Measurements from ENCODE around the gene RSRP1. TPM values are rescaled to one million over a fixed set of nuclear protein-coding genes. Genes with fewer than 3 reads are reported as not detected.
"Not testable (repeated sequence)": the region's sequence is repeated elsewhere in the genome, so short reads cannot be mapped to it uniquely, and the experiment has no call there.

The RSRP1 gene
- total RNA-seq, 1 donor from 2014 or later, result 46.4 TPM

DNA sequence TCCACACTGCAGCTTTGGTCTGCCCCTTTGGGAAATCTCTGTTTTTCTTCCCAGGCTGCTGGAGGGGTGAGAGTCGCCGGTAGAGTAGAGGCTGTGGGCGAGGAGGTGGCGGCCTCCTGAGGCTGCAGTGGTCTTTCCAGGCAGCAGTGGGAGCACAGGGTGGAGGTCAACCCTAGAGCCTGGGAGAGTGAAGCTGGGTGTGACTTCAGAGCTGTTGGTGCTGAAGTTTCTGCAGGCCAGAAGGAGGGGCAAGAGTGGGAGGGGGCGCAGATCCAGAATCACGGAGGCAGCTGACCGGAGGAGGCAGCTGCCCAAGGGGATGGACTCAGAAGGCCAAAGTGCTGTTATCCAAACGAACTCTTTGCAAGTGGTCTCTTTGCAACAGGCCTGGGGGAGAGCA, 31.5 kb upstream of the RSRP1 start:
- not testable (repeated sequence) for H3K9me3 ChIP-seq (ENCODE audit: control insufficient read depth in 3 of 3, low read length in 3 of 3); H3K27me3 ChIP-seq (ENCODE audit: control insufficient read depth in 3 of 3, insufficient read depth in 3 of 3, low read length in 3 of 3); H3K9ac ChIP-seq (ENCODE audit: low read depth in 1 of 3, low read length in 3 of 3); H3K4me1 ChIP-seq (ENCODE audit: control insufficient read depth in 3 of 3, insufficient read depth in 3 of 3, low read length in 3 of 3); H3K4me3 ChIP-seq (ENCODE audit: low read length in 3 of 3); H3K27ac ChIP-seq (ENCODE audit: low read depth, low read length); H3K36me3 ChIP-seq (ENCODE audit: control insufficient read depth in 3 of 3, insufficient read depth in 3 of 3, low read length in 3 of 3)

DNA sequence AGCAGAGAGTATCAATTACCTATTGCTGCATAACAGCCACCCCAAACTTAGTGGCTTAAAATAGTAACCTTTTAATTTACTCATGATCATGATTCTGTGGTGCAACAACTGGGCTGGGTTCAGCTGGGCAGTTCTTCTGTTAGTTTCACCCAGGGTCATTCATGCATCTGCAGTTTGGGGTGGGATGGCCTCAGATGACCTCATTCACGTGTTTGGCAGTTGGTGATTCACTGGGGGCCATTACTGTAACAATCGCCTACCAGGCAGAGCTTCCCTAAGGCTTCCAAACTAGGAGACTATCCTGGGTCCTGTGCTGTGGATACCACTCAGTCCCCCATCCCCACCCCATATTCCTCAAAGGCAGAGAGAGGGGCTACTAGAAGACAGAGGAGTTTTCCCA, 31.1 kb upstream of the RSRP1 start:
- not testable (repeated sequence) for H3K36me3 ChIP-seq (ENCODE audit: control insufficient read depth in 3 of 3, insufficient read depth in 3 of 3, low read length in 3 of 3); H3K27ac ChIP-seq (ENCODE audit: low read depth, low read length); H3K27me3 ChIP-seq (ENCODE audit: control insufficient read depth in 3 of 3, insufficient read depth in 3 of 3, low read length in 3 of 3); H3K9me3 ChIP-seq (ENCODE audit: control insufficient read depth in 3 of 3, low read length in 3 of 3); H3K9ac ChIP-seq (ENCODE audit: low read depth in 1 of 3, low read length in 3 of 3); H3K4me3 ChIP-seq (ENCODE audit: low read length in 3 of 3); H3K4me1 ChIP-seq (ENCODE audit: control insufficient read depth in 3 of 3, insufficient read depth in 3 of 3, low read length in 3 of 3)

DNA sequence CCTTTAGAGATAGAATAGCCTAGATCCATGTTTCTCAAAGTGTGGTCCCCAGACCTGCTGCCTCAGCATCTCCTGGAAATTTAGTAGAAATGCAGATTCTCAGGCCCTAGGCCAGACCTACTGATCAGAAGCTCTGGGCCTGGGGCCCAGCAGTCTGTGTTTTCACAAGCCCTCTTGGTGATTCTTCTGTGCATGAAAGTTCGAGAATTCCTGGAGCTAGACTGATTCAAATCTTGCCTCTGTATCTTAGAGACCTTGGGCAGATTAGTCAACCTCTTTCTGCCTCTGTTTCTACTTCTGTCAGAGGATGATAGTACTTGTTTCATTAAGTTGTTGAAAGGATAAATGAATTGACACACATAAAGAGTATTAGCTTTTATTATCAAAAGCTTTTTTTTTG, 30.0 kb upstream of the RSRP1 start:
- H3K4me1 ChIP-seq (ENCODE audit: control insufficient read depth in 3 of 3, insufficient read depth in 3 of 3, low read length in 3 of 3); H3K4me3 ChIP-seq (ENCODE audit: low read length in 3 of 3); H3K36me3 ChIP-seq (ENCODE audit: control insufficient read depth in 3 of 3, insufficient read depth in 3 of 3, low read length in 3 of 3); H3K27me3 ChIP-seq (ENCODE audit: control insufficient read depth in 3 of 3, insufficient read depth in 3 of 3, low read length in 3 of 3); H3K27ac ChIP-seq (ENCODE audit: low read depth, low read length); H3K9ac ChIP-seq (ENCODE audit: low read depth in 1 of 3, low read length in 3 of 3); H3K9me3 ChIP-seq (ENCODE audit: control insufficient read depth in 3 of 3, low read length in 3 of 3): not testable (repeated sequence)

DNA sequence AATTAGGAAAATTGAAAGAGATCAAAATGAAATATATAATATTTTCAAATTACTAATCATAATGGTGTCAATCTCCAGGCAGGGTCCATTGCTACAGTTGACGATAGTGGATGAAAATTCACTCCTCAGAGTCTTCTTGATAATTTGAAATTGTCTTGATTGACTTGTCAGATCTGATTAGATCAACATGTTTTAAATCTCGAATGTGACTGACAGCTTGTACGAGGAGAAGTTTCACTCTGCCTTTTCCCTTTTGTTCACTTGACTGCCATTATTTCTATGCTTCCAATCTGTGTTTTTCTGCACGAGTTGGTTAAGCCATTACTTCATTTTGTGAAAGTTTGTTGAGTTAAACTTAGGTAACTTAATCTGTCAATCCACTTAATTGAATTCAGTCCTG, 28.4 kb upstream of the RSRP1 start:
- H3K4me1 ChIP-seq (ENCODE audit: control insufficient read depth in 3 of 3, insufficient read depth in 3 of 3, low read length in 3 of 3); H3K27me3 ChIP-seq (ENCODE audit: control insufficient read depth in 3 of 3, insufficient read depth in 3 of 3, low read length in 3 of 3); H3K9me3 ChIP-seq (ENCODE audit: control insufficient read depth in 3 of 3, low read length in 3 of 3); H3K36me3 ChIP-seq (ENCODE audit: control insufficient read depth in 3 of 3, insufficient read depth in 3 of 3, low read length in 3 of 3); H3K9ac ChIP-seq (ENCODE audit: low read depth in 1 of 3, low read length in 3 of 3); H3K27ac ChIP-seq (ENCODE audit: low read depth, low read length); H3K4me3 ChIP-seq (ENCODE audit: low read length in 3 of 3): not testable (repeated sequence)

DNA sequence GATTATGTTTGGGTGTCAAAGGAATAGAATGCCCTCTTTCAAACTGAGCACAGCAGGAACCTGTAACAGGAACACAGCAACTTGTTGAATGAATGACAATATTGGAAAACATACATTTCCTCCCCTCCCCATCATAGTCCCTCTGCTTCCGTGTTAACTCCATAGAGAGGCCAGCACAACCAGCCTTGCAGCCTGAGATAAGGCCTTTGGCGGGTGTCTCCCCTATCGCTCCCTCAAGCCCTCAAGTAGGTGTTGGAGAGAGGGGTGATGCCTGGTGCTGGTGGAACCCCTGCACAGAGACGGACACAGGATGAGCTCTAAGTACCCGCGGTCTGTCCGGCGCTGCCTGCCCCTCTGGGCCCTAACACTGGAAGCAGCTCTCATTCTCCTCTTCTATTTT, 25.0 kb upstream of the RSRP1 start, which contains the start of gene RHD:
Gene RHD, plus strand, starts transcription at position 272 of the 400 bp plus-strand sequence. Its CDS starts 39 bp downstream, at position 311.
- H3K9ac ChIP-seq (ENCODE audit: low read depth in 1 of 3, low read length in 3 of 3); H3K4me1 ChIP-seq (ENCODE audit: control insufficient read depth in 3 of 3, insufficient read depth in 3 of 3, low read length in 3 of 3); H3K9me3 ChIP-seq (ENCODE audit: control insufficient read depth in 3 of 3, low read length in 3 of 3); H3K36me3 ChIP-seq (ENCODE audit: control insufficient read depth in 3 of 3, insufficient read depth in 3 of 3, low read length in 3 of 3); H3K4me3 ChIP-seq (ENCODE audit: low read length in 3 of 3); H3K27ac ChIP-seq (ENCODE audit: low read depth, low read length); H3K27me3 ChIP-seq (ENCODE audit: control insufficient read depth in 3 of 3, insufficient read depth in 3 of 3, low read length in 3 of 3): not testable (repeated sequence)

DNA sequence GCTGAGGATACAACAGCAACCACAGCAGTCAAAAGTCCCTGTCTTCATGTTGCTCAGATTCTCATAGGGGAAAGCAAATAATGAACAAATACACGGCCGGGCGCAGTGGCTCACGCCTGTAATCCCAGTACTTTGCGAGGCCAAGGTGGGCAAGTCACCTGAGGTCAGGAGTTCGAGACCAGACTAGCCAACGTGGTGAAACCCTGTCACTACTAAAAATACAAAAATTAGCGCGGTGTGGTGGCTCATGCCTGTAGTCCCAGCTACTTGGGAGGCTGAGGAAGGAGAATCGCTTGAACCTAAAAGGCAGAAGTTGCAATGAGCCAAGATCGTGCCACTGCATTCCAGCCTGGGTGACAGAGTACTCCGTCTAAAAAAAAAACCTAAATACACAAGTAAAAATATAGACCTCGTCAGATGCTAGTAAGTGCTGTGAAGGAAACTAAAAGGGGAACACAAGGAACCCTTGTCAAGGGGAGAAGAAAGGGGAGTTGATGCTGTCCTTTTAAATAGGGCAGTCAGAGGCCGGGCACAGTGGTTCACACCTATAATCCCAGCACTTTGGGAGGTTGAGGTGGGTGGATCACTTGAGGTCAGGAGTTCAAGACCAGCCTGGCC, 21.0 kb upstream of the RSRP1 start:
- H3K27ac ChIP-seq (ENCODE audit: low read depth, low read length); H3K9me3 ChIP-seq (ENCODE audit: control insufficient read depth in 3 of 3, low read length in 3 of 3); H3K36me3 ChIP-seq (ENCODE audit: control insufficient read depth in 3 of 3, insufficient read depth in 3 of 3, low read length in 3 of 3); H3K27me3 ChIP-seq (ENCODE audit: control insufficient read depth in 3 of 3, insufficient read depth in 3 of 3, low read length in 3 of 3); H3K4me1 ChIP-seq (ENCODE audit: control insufficient read depth in 3 of 3, insufficient read depth in 3 of 3, low read length in 3 of 3): not testable (repeated sequence)
- peak overlapping the region in 1 of 3 donors; percentile 52 for H3K4me3 ChIP-seq (ENCODE audit: low read length in 3 of 3)
- H3K9ac ChIP-seq (ENCODE audit: low read depth in 1 of 3, low read length in 3 of 3), result peak overlapping the region in 1 of 3 donors; percentile 45

GRCh38 chr1:25267288-25268142, 20.3 kb upstream of the RSRP1 start:
- H3K4me3 ChIP-seq (ENCODE audit: low read length in 3 of 3), result peak overlapping the region in 1 of 3 donors; percentile 52
- not testable (repeated sequence) for H3K36me3 ChIP-seq (ENCODE audit: control insufficient read depth in 3 of 3, insufficient read depth in 3 of 3, low read length in 3 of 3); H3K4me1 ChIP-seq (ENCODE audit: control insufficient read depth in 3 of 3, insufficient read depth in 3 of 3, low read length in 3 of 3); H3K27me3 ChIP-seq (ENCODE audit: control insufficient read depth in 3 of 3, insufficient read depth in 3 of 3, low read length in 3 of 3); H3K27ac ChIP-seq (ENCODE audit: low read depth, low read length); H3K9me3 ChIP-seq (ENCODE audit: control insufficient read depth in 3 of 3, low read length in 3 of 3)
- H3K9ac ChIP-seq (ENCODE audit: low read depth in 1 of 3, low read length in 3 of 3), result peak overlapping the region in 1 of 3 donors; percentile 64

GRCh38 chr1:25266554-25267287, 19.5 kb upstream of the RSRP1 start:
- H3K9me3 ChIP-seq (ENCODE audit: control insufficient read depth in 3 of 3, low read length in 3 of 3); H3K4me1 ChIP-seq (ENCODE audit: control insufficient read depth in 3 of 3, insufficient read depth in 3 of 3, low read length in 3 of 3); H3K27me3 ChIP-seq (ENCODE audit: control insufficient read depth in 3 of 3, insufficient read depth in 3 of 3, low read length in 3 of 3); H3K36me3 ChIP-seq (ENCODE audit: control insufficient read depth in 3 of 3, insufficient read depth in 3 of 3, low read length in 3 of 3); H3K27ac ChIP-seq (ENCODE audit: low read depth, low read length): not testable (repeated sequence)
- peak overlapping the region in 1 of 3 donors; percentile 54 for H3K4me3 ChIP-seq (ENCODE audit: low read length in 3 of 3)
- peak overlapping the region in 1 of 3 donors; percentile 40 for H3K9ac ChIP-seq (ENCODE audit: low read depth in 1 of 3, low read length in 3 of 3)

GRCh38 chr1:25260336-25260735, 13.1 kb upstream of the RSRP1 start:
- H3K9me3 ChIP-seq (ENCODE audit: control insufficient read depth in 3 of 3, low read length in 3 of 3); H3K4me1 ChIP-seq (ENCODE audit: control insufficient read depth in 3 of 3, insufficient read depth in 3 of 3, low read length in 3 of 3); H3K27me3 ChIP-seq (ENCODE audit: control insufficient read depth in 3 of 3, insufficient read depth in 3 of 3, low read length in 3 of 3); H3K4me3 ChIP-seq (ENCODE audit: low read length in 3 of 3); H3K9ac ChIP-seq (ENCODE audit: low read depth in 1 of 3, low read length in 3 of 3); H3K36me3 ChIP-seq (ENCODE audit: control insufficient read depth in 3 of 3, insufficient read depth in 3 of 3, low read length in 3 of 3); H3K27ac ChIP-seq (ENCODE audit: low read depth, low read length): not testable (repeated sequence)

DNA sequence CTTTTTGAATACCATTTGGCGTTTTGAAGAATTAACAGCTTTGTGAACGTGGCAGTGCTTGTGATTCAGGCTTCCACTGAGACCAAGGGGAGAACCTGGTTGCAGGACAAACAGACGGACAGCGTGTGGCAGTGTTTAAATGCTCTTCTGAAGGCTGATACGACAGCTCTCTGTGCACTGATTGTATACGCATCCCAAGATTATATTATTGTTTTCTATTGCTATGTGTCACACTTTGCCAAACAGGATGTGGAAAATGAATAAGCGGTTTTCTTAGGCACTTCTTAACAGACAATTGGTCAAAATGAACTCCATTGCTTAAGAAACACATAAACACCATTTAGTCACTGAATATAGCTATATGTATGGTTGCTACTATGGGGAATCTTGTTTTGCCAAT, 12.6 kb upstream of the RSRP1 start:
- H3K27ac ChIP-seq (ENCODE audit: low read depth, low read length); H3K9me3 ChIP-seq (ENCODE audit: control insufficient read depth in 3 of 3, low read length in 3 of 3); H3K9ac ChIP-seq (ENCODE audit: low read depth in 1 of 3, low read length in 3 of 3); H3K4me1 ChIP-seq (ENCODE audit: control insufficient read depth in 3 of 3, insufficient read depth in 3 of 3, low read length in 3 of 3); H3K27me3 ChIP-seq (ENCODE audit: control insufficient read depth in 3 of 3, insufficient read depth in 3 of 3, low read length in 3 of 3); H3K4me3 ChIP-seq (ENCODE audit: low read length in 3 of 3); H3K36me3 ChIP-seq (ENCODE audit: control insufficient read depth in 3 of 3, insufficient read depth in 3 of 3, low read length in 3 of 3): not testable (repeated sequence)
